ENCODE measurements around the gene NIPAL3. TPM values are rescaled to one million over a fixed set of nuclear protein-coding genes. Genes with fewer than 3 reads are reported as not detected.

Gene NIPAL3
- total RNA-seq, 1 experiment from 2014 or later, result 7.7 TPM

GRCh38 chr1:24369199-24369598 is 46.4 kb upstream of the NIPAL3 start:
- H3K27me3 ChIP-seq (ENCODE audit: insufficient read depth, low read length), result no peaks in the 10 kb centered on the region
- H2AK5ac ChIP-seq (ENCODE audit: insufficient read length, low read length), result no peak overlapping the region
- Mint-ChIP-seq H3K9me3 (no peaks in the 10 kb centered on the region), H3K36me3 (ENCODE audit: insufficient read depth in 1 of 3, low read depth in 3 of 3) (peaks cover 0 to 6% (median 0%) of the 10 kb centered on the region in 3 experiments; a peak in 4 of 7 replicates), H3K4me1 (peaks cover 16 to 22% of the 10 kb centered on the region in 2 experiments), H3K27ac (no peak overlapping the region), H3K27me3 (ENCODE audit: low read depth) (no peaks in the 10 kb centered on the region), H3K4me3 (no peak overlapping the region)
- no peak overlapping the region for H2AFZ ChIP-seq (ENCODE audit: low read length)
- no peak overlapping the region for H4K5ac ChIP-seq (ENCODE audit: insufficient read length, low read depth, low read length)
- no peak overlapping the region for H3K23ac ChIP-seq (ENCODE audit: insufficient read length, low read depth, low read length)
- no peaks in the 10 kb centered on the region for H3K23me2 ChIP-seq (ENCODE audit: insufficient read length, low read depth, low read length, poor library complexity, severe bottlenecking)
- no peak overlapping the region for H2BK120ac ChIP-seq (ENCODE audit: low read depth, low read length, poor library complexity, severe bottlenecking)
- no peak overlapping the region for H4K91ac ChIP-seq (ENCODE audit: insufficient read length, low read depth, low read length)
- H4K8ac ChIP-seq (replicated peaks; ENCODE audit: insufficient read length, low read depth, low read length), result no peak overlapping the region
- no peak overlapping the region for H2BK15ac ChIP-seq (ENCODE audit: low read depth, low read length)
- WGBS (ENCODE audit: extremely low coverage, insufficient read length, low lambda C conversion rate), result no CpG with 5 or more reads among the region's 4 CpGs
- H3T11ph ChIP-seq (ENCODE audit: low read length), result no peak overlapping the region
- no peaks in the 10 kb centered on the region for H4K20me1 ChIP-seq (ENCODE audit: control insufficient read depth, insufficient read depth, insufficient read length)
- H2BK12ac ChIP-seq (ENCODE audit: insufficient read length, low read depth, low read length), result no peak overlapping the region
- no peak overlapping the region for H3K56ac ChIP-seq (ENCODE audit: insufficient read length, low read depth, low read length)
- H2BK5ac ChIP-seq (ENCODE audit: insufficient read length, low read length), result no peak overlapping the region
- no peaks in the 10 kb centered on the region for H3K4me1 ChIP-seq (ENCODE audit: insufficient read depth, low read length)
- H3K79me1 ChIP-seq (ENCODE audit: insufficient read depth, low read depth, low read length, poor library complexity, severe bottlenecking), result no peaks in the 10 kb centered on the region
- TF ChIP-seq CTCF (conservative IDR thresholded peaks at IDR 0.05), result no peak
- no peak overlapping the region for H3K27ac ChIP-seq (ENCODE audit: insufficient read length, low read depth, low read length)
- no peak overlapping the region for H3K9ac ChIP-seq (ENCODE audit: extremely low read depth, insufficient read length, low read length)
- H3K79me2 ChIP-seq (ENCODE audit: insufficient read depth, low read length), result no peaks in the 10 kb centered on the region
- no peak overlapping the region for H3K4me2 ChIP-seq (ENCODE audit: insufficient read depth, insufficient read length, low read length)
- no peak overlapping the region for H3K14ac ChIP-seq (ENCODE audit: insufficient read depth, low read length)
- H3K18ac ChIP-seq (ENCODE audit: insufficient read length, low read depth, low read length), result no peak overlapping the region
- DNase-seq, result no peak
- no peak overlapping the region for H3K4ac ChIP-seq (ENCODE audit: low read depth, low read length)
- no peaks in the 10 kb centered on the region for H3K9me3 ChIP-seq (ENCODE audit: control insufficient read depth, low read depth, low read length)
- no peak overlapping the region for H2BK20ac ChIP-seq (ENCODE audit: low read depth, low read length, poor library complexity, severe bottlenecking)

Measured in H9 (cell line).